ENCODE data around the gene POLD2. TPM values are rescaled to one million over a fixed set of nuclear protein-coding genes. Genes with fewer than 3 reads are reported as not detected.
"Not testable (repeated sequence)": the region's sequence is repeated elsewhere in the genome, so short reads cannot be mapped to it uniquely, and the experiment has no call there.

POLD2 gene
- total and polyA plus RNA-seq, 5 donors from 2014 or later: 37.1 to 59.0 (median 54.2) TPM

DNA sequence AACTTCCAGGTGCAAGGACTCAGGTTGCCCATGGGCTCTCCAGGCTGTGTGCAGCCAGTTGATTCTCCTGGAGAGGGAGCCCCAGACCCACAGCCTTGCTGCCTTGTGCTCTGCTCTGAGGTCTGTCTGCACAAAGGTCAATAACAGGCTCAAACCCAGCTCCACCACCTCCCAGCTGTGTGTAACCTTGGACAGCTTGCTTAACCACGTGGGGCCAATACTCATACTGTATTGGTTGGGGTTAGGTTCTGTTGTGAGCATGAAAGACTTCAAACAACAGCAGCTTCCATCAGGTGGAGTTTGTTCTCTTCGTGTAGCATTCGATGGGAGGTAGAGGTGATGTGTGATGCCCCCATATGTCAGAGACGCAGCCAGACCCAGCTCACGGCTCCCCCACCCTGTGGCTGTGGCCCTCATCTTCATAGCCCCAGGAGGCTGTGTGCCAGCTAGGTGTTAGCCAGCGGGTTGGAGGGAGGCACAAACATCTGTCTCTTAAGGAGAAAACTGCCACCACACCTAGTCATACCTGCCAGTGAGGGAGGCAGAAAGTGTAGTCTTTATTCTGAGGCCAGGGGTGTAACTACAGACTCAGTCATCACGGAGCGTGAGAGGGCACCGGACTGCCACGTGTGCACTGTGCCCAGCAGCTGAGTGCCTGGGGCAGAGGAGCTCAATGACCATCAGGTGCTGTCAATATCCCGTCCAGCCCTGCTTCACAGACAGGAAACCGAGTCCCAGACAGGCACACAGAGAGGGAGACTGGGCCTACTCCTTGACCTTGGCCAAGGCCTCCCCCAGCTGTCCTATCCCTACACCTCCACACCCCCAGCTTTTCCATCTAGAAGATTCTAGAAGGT, 8.1 kb upstream of the POLD2 start:
- Mint-ChIP-seq H3K27ac (no peak overlapping the region), H3K4me1 (no peaks in the 10 kb centered on the region), H3K36me3 (no peaks in the 10 kb centered on the region), H3K27me3 (peaks cover 17% of the 10 kb centered on the region), H3K9me3 (peaks cover 0 to 2% (median 0%) of the 10 kb centered on the region in 7 donors), H3K4me3 (no peak overlapping the region)
- H3K9me3 ChIP-seq (ENCODE audit: control insufficient read depth in 2 of 2, low read length in 2 of 2): no peaks in the 10 kb centered on the region
- H3K4me3 ChIP-seq (ENCODE audit: low read depth, low read length): no peak overlapping the region
- H3K27me3 ChIP-seq (ENCODE audit: control insufficient read depth, insufficient read depth, low read length): peaks cover 5% of the 10 kb centered on the region
- ATAC-seq (ENCODE audit: low read depth in 2 of 2) (peak in 1 of 2 donors; percentile 24), DNase-seq (no peak)
- H3K27ac ChIP-seq (ENCODE audit: insufficient read depth, low read length, poor library complexity, severe bottlenecking): no peak overlapping the region
- H3K4me1 ChIP-seq (ENCODE audit: control insufficient read depth, insufficient read depth, low read length, poor library complexity, severe bottlenecking): no peaks in the 10 kb centered on the region
- H3K36me3 ChIP-seq (ENCODE audit: control insufficient read depth, insufficient read depth, low read length): no peaks in the 10 kb centered on the region

GRCh38 chr7:44128721-44129582, 5.6 kb upstream of the POLD2 start:
- H3K27ac Mint-ChIP-seq: peak overlapping the region in 1 of 3 donors; percentile 42
- H3K27me3 Mint-ChIP-seq: peaks cover 20% of the 10 kb centered on the region
- no peaks in the 10 kb centered on the region for H3K36me3 ChIP-seq (ENCODE audit: control insufficient read depth, insufficient read depth, low read length)
- peaks cover 0 to 3% (median 1%) of the 10 kb centered on the region in 4 donors for H3K4me1 Mint-ChIP-seq
- H3K27me3 ChIP-seq (ENCODE audit: control insufficient read depth, insufficient read depth, low read length): peaks cover 5% of the 10 kb centered on the region
- no peak overlapping the region for H3K4me3 Mint-ChIP-seq
- H3K9me3 ChIP-seq (ENCODE audit: control insufficient read depth in 2 of 2, low read length in 2 of 2): no peaks in the 10 kb centered on the region
- H3K27ac ChIP-seq (ENCODE audit: insufficient read depth, low read length, poor library complexity, severe bottlenecking): no peak overlapping the region
- peaks cover 3% of the 10 kb centered on the region for H3K4me1 ChIP-seq (ENCODE audit: control insufficient read depth, insufficient read depth, low read length, poor library complexity, severe bottlenecking)
- H3K36me3 Mint-ChIP-seq: no peaks in the 10 kb centered on the region
- DNase-seq (no peak), ATAC-seq (ENCODE audit: low read depth in 2 of 2) (no peak)
- no peak overlapping the region for H3K4me3 ChIP-seq (ENCODE audit: low read depth, low read length)
- H3K9me3 Mint-ChIP-seq: peaks cover 0 to 2% (median 0%) of the 10 kb centered on the region in 7 donors

GRCh38 chr7:44127161-44127560, 3.8 kb upstream of the POLD2 start:
- no peaks in the 10 kb centered on the region for H3K9me3 ChIP-seq (ENCODE audit: control insufficient read depth in 2 of 2, low read length in 2 of 2)
- peaks cover 14% of the 10 kb centered on the region for H3K27me3 Mint-ChIP-seq
- DNase-seq (no peak), ATAC-seq (ENCODE audit: low read depth in 2 of 2) (no peak)
- H3K4me1 Mint-ChIP-seq: peaks cover 7 to 15% (median 8%) of the 10 kb centered on the region in 4 donors
- peaks cover 14% of the 10 kb centered on the region for H3K4me1 ChIP-seq (ENCODE audit: control insufficient read depth, insufficient read depth, low read length, poor library complexity, severe bottlenecking)
- no peak overlapping the region for H3K27ac Mint-ChIP-seq
- H3K4me3 Mint-ChIP-seq: peak overlapping the region in 1 of 4 donors; percentile 81
- H3K27me3 ChIP-seq (ENCODE audit: control insufficient read depth, insufficient read depth, low read length): peaks cover 5% of the 10 kb centered on the region
- H3K36me3 Mint-ChIP-seq: no peaks in the 10 kb centered on the region
- H3K4me3 ChIP-seq (ENCODE audit: low read depth, low read length): no peak overlapping the region
- peaks cover 0 to 3% (median 0%) of the 10 kb centered on the region in 7 donors for H3K9me3 Mint-ChIP-seq
- no peak overlapping the region for H3K27ac ChIP-seq (ENCODE audit: insufficient read depth, low read length, poor library complexity, severe bottlenecking)
- H3K36me3 ChIP-seq (ENCODE audit: control insufficient read depth, insufficient read depth, low read length): no peaks in the 10 kb centered on the region

GRCh38 chr7:44126574-44126973, 3.2 kb upstream of the POLD2 start:
- not testable (repeated sequence) for H3K9me3 Mint-ChIP-seq; H3K27ac Mint-ChIP-seq; H3K36me3 Mint-ChIP-seq; DNase-seq; H3K27ac ChIP-seq (ENCODE audit: insufficient read depth, low read length, poor library complexity, severe bottlenecking); H3K27me3 ChIP-seq (ENCODE audit: control insufficient read depth, insufficient read depth, low read length); H3K36me3 ChIP-seq (ENCODE audit: control insufficient read depth, insufficient read depth, low read length); ATAC-seq (ENCODE audit: low read depth in 2 of 2); H3K4me3 ChIP-seq (ENCODE audit: low read depth, low read length); H3K9me3 ChIP-seq (ENCODE audit: control insufficient read depth in 2 of 2, low read length in 2 of 2)
- H3K4me1 ChIP-seq (ENCODE audit: control insufficient read depth, insufficient read depth, low read length, poor library complexity, severe bottlenecking): peaks cover 16% of the 10 kb centered on the region
- H3K4me1 Mint-ChIP-seq: peaks cover 7 to 16% (median 9%) of the 10 kb centered on the region in 4 donors
- peaks cover 14% of the 10 kb centered on the region for H3K27me3 Mint-ChIP-seq
- peak overlapping the region in 2 of 4 donors; percentile 51 to 81 for H3K4me3 Mint-ChIP-seq

DNA sequence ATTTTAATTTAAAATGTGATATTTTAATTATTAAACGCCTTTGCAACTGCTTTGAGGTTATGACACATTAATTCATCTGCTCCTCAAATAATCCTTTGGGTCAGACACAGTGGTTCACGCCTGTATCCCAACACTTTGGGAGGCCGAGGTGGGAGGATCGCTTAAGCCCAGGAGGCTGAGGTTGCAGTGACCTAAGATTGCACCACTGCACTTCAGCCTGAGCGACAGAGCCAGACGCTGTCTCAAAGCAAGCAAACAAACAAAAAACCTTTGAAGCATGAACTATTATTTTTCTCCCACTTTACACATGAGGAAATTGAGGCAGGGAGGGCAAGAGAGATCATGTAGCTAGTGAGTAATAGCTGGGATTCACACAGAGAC, 1.5 kb upstream of the POLD2 start:
- Mint-ChIP-seq H3K27ac (peak overlapping the region in 1 of 3 donors; percentile 40), H3K4me3 (peak overlapping the region; percentile 63 to 94 (median 86)), H3K9me3 (peaks cover 0 to 3% (median 0%) of the 10 kb centered on the region in 7 donors), H3K27me3 (peaks cover 14% of the 10 kb centered on the region), H3K4me1 (peaks cover 7 to 31% (median 12%) of the 10 kb centered on the region in 4 donors), H3K36me3 (peaks cover 13% of the 10 kb centered on the region)
- DNase-seq (no peak), ATAC-seq (ENCODE audit: low read depth in 2 of 2) (no peak)
- Histone ChIP-seq H3K9me3 (ENCODE audit: control insufficient read depth in 2 of 2, low read length in 2 of 2) (no peaks in the 10 kb centered on the region), H3K4me3 (ENCODE audit: low read depth, low read length) (no peak overlapping the region), H3K27ac (ENCODE audit: insufficient read depth, low read length, poor library complexity, severe bottlenecking) (no peak overlapping the region), H3K27me3 (ENCODE audit: control insufficient read depth, insufficient read depth, low read length) (peaks cover 5% of the 10 kb centered on the region), H3K4me1 (ENCODE audit: control insufficient read depth, insufficient read depth, low read length, poor library complexity, severe bottlenecking) (peaks cover 16% of the 10 kb centered on the region), H3K36me3 (ENCODE audit: control insufficient read depth, insufficient read depth, low read length) (peaks cover 11% of the 10 kb centered on the region)

GRCh38 chr7:44122529-44122928, 819 bp downstream of the POLD2 start:
- Histone ChIP-seq H3K27ac (ENCODE audit: insufficient read depth, low read length, poor library complexity, severe bottlenecking) (peak overlapping the region; percentile 72), H3K36me3 (ENCODE audit: control insufficient read depth, insufficient read depth, low read length) (peaks cover 21% of the 10 kb centered on the region), H3K9me3 (ENCODE audit: control insufficient read depth in 2 of 2, low read length in 2 of 2) (no peaks in the 10 kb centered on the region), H3K4me3 (ENCODE audit: low read depth, low read length) (peak overlapping the region; percentile 86), H3K4me1 (ENCODE audit: control insufficient read depth, insufficient read depth, low read length, poor library complexity, severe bottlenecking) (peaks cover 16% of the 10 kb centered on the region), H3K27me3 (ENCODE audit: control insufficient read depth, insufficient read depth, low read length) (no peaks in the 10 kb centered on the region)
- ATAC-seq (ENCODE audit: low read depth in 2 of 2) (no peak), DNase-seq (no peak)
- Mint-ChIP-seq H3K4me3 (peak overlapping the region; percentile 80 to 96 (median 94)), H3K9me3 (peaks cover 0 to 3% (median 0%) of the 10 kb centered on the region in 7 donors), H3K27ac (peak overlapping the region in 2 of 3 donors; percentile 70 to 91), H3K27me3 (peaks cover 13% of the 10 kb centered on the region), H3K36me3 (peaks cover 24% of the 10 kb centered on the region), H3K4me1 (peaks cover 7 to 40% (median 12%) of the 10 kb centered on the region in 4 donors)

DNA sequence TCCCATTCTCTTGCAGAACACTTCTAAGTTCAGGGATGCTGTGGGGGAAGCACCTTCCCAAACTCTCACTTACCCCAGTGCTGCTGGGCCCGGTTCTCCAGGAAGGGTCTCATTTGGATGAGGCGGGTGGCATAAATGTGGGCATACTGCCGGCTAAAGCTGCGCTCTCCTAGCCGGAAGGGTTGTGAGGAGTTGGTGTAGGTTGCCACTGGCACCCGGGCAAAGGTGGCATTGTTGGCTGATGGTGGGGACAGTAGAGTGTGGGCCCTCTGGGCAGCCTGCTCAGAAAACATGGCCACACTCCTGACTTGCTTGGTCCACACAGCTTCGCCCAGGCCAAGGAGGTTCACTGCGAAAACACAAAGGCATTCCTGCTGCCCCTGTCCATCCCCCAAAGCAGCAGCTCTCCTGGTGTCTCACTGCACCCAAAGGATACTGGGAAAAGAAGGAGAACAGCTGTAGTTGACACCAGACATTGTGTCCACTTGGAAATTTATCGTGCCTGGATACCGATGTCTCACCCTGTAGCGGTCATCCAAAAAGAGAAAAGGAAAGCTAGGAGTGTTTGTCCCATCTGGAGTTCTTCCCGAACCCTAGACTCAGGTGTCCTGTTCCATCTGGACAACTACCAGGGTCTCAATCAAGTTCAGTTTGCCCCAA, 1.5 kb downstream of the POLD2 start:
- DNase-seq: no peak
- Mint-ChIP-seq H3K9me3 (peaks cover 0 to 3% (median 0%) of the 10 kb centered on the region in 7 donors), H3K36me3 (peaks cover 24% of the 10 kb centered on the region), H3K4me1 (peaks cover 7 to 40% (median 12%) of the 10 kb centered on the region in 4 donors), H3K4me3 (peak overlapping the region in 2 of 4 donors; percentile 80 to 94), H3K27me3 (peaks cover 10% of the 10 kb centered on the region), H3K27ac (no peak overlapping the region)
- Histone ChIP-seq H3K9me3 (ENCODE audit: control insufficient read depth in 2 of 2, low read length in 2 of 2) (no peaks in the 10 kb centered on the region), H3K27ac (ENCODE audit: insufficient read depth, low read length, poor library complexity, severe bottlenecking) (no peak overlapping the region), H3K4me3 (ENCODE audit: low read depth, low read length) (no peak overlapping the region), H3K27me3 (ENCODE audit: control insufficient read depth, insufficient read depth, low read length) (no peaks in the 10 kb centered on the region), H3K4me1 (ENCODE audit: control insufficient read depth, insufficient read depth, low read length, poor library complexity, severe bottlenecking) (peaks cover 16% of the 10 kb centered on the region), H3K36me3 (ENCODE audit: control insufficient read depth, insufficient read depth, low read length) (peaks cover 22% of the 10 kb centered on the region)
- ATAC-seq (ENCODE audit: low read depth in 2 of 2): no peak
